Amniotic stem cell (primary cell): ENCODE measurements around the gene FAM229B.
"Not testable (repeated sequence)": the region's sequence is repeated elsewhere in the genome, so short reads cannot be mapped to it uniquely, and the experiment has no call there.

Experiments
- DNase-seq: peaks from one replicate; lab custom pipeline; 2025; lab: John Stamatoyannopoulos, UW

FAM229B gene

DNA sequence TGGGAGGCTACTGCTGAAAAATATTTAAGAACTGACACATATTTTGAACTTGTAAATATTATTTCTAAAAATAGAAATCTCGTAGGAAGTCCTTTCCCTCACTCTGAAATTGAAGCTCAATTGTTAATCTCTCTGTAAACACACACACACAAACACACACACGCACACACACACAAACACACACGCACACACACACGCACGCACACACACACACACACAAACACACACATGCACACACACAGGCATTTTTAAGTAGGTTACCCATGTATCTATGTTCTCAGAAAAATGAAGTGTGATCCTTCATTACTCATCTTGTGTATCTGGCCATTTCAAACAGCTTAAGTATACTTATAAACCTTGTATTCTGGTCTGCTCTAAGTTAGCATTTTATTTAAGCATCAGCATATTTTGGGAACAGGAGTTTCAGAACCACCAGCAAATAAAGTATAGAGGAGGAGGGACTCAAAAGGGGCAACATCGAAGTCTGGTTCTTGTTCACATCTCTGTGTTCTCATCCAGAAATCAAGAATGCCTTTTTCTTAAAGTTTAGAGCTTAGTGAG, 21.9 kb upstream of the FAM229B start:
- no peak for DNase-seq

DNA sequence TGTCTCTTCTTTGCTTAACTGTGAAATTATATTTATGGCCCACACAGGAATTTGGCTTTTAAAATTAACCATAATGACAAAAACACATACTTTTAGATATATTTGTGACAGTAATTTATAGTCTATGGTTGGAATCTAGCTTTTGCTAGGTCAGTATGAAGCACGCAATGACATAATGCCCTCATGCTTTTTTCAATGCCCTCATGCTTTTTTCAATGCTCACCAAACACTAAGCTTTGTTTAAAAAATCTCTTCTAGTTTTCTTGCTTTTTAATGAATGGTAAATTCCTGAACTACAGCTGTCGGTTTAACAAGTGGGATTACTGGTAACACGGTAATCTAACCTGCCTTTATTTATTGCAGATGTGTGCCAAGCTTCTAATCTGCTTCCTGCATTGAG, 20.8 kb upstream of the FAM229B start:
- DNase-seq, result no peak

DNA sequence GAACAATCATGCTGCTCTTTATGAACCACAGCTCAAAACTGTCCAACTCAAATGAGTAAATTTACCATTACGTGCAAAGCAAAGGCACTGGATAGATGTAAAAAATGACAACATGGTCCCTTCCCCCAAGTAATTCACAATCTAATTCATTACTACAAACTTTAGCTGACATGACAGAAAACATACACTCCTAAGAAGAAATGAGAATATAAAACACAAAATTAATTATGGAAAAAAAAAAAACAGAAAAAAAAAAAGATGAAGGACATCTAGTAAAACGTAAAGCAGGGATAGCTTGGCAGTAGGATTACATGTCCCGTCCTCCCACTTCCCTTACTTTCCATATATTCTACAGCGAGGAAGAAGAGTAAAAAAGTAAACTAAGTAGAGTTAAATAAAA, 5.8 kb upstream of the FAM229B start:
- no peak for DNase-seq

DNA sequence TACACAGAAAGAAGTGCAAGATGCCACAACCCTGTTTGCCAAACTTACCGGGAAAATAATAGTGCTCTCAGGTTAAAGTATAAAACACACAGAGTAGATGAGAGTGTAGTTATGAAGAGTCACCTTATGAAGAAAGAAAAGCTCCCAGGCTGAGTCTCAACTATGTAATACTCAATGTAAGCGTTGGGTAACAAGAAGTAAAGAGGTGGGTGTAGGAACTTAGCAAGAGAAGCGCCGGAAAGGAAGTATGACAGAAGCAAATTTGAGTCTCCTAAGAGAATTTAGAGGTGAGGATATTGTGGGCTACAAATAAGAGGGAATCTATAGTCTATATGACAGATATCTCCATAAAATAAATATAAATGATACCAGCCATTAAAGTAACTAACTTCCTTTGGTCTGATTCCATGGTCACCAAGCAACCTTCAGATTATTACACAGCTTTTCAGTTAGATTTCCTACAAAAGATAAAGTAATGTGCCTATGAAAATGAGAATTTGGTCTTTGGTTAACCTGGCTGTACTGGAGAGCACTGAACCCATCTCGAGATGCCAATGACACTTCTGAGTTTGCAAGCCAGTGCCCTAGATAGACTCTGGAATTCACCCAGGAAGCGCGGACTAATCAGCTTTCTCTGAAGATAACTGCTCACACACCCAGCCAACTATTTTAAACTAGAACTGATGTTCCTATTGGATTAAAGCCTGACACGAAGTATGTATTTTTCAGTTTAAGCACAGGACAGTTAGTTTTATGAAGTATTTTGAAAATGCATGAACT, 1.9 kb upstream of the FAM229B start:
- DNase-seq, result no peak

DNA sequence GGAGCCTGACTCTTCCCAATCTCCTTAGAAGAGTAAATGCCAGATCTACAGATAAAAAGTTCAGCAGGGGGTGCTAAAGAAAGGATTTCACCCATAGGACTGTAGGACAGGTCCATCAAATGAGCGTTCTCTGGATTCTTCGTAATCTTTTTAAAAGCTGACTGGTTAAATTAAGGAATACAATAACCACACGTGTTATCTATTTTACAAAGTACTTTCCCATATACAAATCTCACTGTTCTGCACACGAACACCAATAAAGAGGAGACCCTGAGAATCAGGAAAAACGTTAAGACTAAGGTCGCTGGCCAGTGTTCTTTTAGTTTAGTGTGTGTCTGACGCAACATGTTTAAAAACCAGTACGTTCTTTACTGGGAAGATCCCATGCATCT, 651 bp upstream of the FAM229B start:
- DNase-seq, result peak; percentile 2

DNA sequence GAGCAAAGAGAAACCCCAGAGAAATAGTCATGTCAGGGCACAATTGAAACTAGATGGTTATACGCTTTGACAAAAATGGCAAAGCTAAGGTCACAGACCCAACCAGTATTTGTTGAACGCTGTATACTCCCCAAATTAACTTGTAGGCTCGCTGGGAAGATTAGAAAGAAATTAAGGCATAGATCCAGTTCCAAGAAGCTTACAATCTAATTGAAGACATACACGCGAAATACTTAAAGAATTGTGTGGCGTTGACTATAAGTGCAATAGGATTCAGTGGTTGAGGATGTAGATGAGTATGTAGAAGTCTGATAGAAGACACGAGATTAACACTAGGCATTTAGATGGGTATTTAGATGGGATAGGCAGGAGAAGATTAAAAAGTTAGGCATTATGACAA, 525 bp downstream of the FAM229B start:
- DNase-seq, result no peak

DNA sequence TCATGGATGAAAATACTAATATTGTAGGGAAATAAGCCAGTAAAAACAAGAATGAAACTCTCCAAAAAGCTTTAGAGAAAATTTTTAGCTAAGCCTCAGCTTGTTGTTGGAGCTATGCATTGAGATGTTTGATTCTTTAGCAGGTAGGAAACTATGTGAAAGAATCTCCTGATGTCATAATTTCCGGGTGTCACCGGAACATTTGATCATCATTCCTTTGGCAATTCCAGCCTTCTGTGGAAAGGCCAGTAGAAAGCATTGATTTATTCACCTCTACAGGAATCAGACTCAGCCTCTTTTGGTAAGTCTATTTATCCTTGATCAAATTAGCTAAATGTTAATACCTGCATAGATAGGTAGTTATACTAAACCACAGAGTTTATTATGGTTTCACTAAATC, 9.5 kb downstream of the FAM229B start:
- DNase-seq, result no peak

DNA sequence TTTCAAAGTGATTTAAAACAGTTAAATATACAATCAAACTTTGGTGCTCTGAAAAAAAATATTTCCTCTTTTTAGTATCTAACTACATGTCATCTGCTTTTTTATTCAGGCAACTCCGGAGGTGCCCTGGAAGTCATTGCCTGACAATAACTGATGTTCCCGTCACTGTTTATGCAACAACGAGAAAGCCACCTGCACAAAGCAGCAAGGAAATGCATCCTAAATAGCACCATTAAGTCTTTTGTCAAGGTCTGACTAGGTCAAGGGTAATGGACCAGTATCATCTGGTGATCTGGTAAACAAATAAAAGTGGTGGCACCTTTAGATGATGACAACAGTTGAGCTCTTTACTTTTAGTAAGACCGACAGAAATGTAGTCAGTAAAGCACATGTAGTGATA, 13.2 kb downstream of the FAM229B start:
- no peak for DNase-seq

DNA sequence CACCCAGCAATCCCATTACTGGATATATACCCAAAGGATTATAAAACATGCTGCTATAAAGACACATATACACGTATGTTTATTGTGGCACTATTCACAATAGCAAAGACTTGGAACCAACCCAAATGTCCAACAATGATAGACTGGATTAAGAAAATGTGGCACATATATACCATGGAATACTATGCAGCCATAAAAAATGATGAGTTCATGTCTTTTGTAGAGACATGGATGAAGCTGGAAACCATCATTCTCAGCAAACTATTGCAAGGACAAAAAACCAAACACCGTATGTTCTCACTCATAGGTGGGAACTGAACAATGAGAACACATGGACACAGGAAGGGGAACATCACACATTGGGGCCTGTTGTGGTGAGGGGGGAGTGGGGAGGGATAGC, 18.6 kb downstream of the FAM229B start:
- not testable (repeated sequence) for DNase-seq

DNA sequence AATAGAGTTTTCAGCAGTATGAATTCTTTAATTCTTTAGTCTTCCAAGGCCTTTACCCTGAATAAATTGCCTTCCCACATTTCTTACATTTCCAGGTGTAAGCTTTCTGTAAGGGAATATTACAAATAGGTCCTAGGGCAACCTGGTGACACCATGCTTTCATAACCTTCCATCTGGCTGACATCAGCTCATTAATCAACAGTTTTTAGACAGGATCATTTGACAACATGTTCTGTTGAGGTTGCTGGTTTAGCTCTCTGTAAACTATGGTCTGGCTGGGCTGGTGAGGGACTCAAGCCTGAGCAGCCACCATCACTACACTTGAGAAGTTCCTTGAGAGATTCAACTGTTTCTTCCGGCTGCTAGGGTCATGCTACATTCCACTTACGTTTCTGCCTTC, 19.2 kb downstream of the FAM229B start:
- DNase-seq, result no peak

DNA sequence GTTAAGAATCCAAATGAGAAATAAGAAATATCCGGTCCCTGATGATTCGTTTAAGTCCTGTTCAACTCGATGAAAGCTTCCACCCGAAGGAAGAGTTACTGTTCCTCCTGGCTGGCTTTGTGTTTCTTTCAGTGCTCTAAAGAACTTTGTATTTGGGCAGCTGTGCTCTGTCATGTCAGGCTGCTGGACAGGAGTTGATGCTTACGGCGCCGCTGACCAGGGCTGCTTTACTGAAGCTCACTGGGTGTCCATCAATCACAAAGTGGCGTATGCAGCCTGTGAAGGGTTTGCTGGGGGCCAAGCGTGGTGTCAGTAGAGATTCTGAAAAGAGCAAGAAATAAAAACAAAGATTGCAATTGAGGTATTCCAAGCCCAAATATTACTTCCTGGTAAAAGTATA, 21.9 kb downstream of the FAM229B start:
- DNase-seq, result no peak

DNA sequence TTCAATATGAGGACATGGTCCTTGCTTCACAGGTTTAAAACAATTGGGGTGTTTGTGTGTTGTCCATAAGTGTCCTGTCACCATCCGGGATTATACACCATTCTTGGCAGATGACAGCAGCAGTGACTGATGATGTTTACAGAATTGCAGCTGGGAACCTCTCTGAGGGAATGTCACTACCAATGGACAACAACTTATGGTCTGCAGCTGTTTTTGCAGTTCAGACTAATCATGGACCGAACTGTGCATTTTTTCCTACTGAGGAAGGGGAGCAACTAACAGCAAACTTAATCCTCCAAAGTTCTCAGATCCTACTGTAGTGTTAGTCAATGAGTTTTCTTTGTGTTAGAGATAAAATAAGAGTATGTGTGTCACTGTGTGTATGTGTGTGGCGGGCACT, 26.0 kb downstream of the FAM229B start:
- no peak for DNase-seq

DNA sequence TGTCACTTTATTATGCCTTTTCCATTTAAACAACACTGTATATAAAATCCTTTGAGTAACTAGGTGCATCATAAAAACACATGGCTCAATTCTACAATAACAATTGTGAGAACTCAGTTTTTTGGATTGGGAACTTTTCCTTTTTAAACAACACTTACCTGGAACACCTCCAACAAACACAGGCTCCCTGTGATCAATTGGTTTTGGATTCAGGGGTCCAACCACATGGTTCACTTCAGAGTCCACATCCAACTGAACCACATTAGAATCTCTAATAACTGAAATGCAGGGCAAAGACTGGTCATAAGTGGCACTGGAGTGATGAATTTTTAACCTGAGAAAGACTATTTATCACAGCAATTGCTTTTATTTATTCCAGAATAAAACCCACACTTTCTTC, 26.5 kb downstream of the FAM229B start:
- no peak for DNase-seq

DNA sequence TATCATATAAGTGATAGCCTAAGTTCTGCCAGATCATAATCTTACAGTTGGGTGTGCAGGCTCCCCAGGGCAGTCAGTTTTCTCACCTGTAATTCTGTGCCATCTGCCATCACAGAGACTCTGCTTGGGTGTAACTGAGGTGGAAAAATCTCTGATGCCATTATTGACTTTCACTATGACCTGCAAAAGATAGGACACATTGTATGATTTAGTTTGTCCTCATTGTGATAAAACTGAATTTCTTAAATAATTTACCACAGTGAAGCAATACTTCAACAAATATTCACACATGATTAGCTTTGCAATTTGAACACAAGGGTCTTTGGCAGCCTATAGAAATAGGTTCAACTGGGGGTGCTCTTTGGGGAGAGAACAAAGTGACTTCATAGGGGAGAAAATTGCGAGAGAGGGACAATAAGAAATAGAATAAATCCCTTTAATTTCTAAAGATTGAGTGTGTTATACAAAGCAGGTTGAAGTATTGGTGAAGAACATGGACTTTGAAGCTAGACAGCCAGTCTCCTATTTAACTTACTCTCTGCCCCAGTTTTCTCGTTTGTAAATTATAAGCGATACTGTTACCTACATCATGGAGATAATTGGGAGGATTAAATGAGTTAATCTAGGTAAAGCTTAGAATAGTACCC, 27.3 kb downstream of the FAM229B start:
- DNase-seq, result no peak

DNA sequence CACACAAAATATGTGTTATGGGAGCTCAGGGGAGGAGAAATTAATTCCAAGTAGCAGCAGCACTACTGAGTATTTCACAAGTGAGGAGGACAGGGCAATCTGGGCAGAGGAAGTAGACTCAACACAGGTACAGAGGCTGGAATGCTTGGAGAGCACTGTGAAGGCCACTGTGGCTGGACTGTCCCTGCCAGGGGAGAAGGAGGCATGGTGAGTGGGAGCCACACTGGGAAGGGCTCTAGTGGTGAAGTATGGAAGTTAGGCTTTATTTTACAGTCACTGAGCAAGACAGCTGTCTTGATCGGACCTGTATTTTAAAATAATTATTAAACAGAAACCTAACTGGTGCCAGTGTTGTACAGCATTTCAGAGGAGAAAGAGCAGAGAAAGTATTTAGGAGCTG, 28.8 kb downstream of the FAM229B start:
- DNase-seq, result no peak

DNA sequence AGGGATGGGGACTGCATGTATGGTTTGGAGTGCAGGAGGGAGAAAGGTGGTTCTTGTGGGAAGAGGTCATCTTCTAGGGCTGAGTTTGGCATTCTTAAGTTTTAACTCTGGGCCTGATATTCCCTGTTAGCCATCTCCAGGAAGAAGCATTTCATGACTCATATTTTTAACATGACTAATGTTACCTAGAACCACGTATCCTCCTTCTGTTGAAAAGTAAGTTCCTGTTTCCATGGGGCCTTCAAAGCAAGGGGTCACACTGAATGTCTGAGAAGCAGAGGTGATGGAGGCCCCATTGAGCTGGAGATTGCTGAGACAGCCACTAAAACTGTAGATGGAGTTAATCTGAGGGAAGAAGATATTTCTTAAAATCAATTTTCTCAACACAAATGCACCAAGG, 30.2 kb downstream of the FAM229B start:
- no peak for DNase-seq

DNA sequence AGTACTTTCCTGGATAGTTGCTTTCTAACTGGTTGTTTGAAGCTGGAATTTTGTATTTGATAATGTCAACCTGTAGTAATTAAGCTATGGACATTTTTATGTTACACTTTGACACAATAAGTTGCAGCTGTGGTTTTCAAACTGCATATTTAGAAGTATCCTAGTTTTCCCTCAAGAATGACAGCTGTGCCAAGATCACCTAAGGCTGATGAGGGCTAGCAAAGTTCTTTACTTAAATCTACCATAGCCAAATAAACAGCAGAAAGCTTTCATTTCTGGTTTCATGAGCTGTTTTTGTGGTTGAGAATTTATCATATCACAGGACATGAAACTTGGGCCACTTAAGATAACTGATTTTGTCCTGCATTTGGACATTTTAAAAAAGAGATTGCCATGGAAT, 30.6 kb downstream of the FAM229B start:
- DNase-seq, result no peak

DNA sequence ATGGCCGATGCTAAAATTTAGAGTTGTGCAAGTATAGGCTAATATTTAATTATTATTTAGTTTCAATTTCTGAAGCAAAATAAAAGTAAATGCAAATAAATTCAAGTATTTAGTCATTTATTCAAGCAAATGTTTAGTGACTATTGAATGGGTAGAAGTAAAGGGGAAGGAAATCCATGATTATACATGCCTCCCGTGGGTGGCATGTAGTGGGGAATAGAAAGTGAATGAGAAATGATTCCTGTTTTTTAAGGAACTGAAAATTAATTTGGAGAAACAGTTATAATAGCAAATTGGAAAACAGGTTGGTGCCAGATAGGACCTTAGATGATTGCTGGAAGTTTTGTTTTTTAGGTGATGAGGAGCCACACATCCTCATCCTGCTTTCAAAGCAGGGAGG, 35.4 kb downstream of the FAM229B start:
- DNase-seq, result no peak

DNA sequence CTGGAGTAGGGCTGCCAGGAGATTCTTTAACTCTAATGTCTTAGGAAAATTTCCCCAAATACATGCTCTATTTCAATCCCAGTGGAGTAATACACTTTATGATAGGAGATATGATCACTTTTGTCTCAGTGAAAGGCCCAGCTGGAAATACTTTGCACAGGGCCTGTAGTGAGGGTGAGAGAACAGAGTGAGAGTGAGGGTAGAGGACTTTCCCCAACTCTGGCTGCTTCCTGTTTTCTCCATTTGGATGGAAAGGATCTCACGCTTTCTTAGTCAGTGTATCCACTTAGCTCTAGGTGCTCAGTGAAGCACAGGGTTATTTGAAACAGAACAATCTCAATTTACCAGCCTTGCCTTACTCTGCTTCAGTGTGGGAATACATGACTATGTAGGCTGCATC, 36.6 kb downstream of the FAM229B start:
- DNase-seq, result no peak

DNA sequence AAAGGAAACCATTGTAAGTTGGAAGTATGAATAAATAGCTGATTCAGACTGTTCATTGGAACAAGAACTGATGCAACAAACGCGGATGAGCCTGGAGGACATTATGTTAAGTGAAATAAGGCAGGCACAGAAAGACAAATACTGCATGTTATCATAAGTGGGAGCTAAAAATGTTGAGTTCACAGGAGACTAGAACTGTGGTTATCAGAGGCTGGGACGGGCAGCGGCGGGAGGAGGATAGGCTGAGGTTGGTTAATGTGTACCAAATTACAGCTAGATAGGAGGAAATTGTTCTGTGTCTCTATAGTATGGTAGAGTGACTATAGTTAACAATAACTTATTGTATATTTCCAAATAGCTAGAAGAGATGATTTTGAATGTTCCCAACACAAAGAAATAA, 40.8 kb downstream of the FAM229B start:
- no peak for DNase-seq

DNA sequence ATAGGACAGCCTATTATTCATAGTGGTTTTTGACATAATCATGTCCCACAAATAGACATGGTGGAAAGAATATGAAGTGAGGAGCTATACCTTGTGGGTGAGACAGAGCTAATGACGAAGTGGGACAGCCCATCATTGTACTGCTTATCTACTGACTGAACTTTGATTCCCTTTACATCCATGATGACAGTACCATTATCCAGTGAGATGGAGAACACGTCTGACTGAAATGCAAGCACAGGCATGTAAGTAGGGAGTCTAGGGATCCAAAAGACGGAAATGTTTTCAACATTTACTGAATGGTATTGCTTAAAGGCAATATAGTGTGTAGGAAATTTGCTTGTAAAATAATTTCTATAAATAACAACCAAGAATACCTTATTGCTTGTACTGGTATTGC, 43.5 kb downstream of the FAM229B start:
- no peak for DNase-seq

DNA sequence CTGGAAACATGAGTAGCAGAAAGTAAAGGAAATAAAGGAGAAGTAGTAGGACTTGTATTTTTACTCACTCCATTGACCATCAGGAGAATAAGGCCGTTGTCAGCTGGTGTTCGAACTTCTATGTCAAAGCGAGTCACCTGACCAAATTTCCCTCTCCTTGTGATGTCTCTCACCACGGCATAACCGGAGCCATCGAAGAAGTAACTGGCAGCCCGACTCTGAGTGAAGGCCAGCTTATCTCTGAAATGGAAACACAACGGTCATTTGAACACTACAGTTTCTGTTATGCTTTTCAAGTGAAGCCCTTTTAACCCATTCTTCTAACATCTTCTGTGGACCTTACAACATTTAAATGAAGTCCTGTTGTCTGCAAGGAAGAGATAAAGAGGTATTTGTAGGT, 51.7 kb downstream of the FAM229B start:
- no peak for DNase-seq

DNA sequence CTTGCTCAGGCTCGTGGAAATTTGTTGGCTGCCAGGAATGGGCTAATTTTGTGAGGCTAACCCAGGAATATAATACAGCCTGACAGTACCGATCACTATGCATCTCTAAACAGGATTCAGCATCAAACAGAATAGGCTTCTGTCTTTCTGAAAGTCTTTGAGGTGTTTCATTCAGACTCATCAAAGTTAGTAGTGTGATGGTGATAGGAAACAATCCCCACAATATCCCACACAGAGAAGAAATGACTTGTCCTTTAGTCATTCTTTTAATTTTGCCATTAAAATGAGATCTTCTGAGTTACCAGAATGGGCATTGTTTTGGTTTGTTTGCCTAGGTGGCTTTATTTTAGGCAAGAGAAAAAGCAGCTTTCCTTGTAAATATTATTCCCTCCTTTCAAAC, 54.3 kb downstream of the FAM229B start:
- DNase-seq, result no peak
